Astrocyte (in vitro differentiated cells and primary cell): ENCODE results near the gene RRAS. TPM values are rescaled to one million over a fixed set of nuclear protein-coding genes. Genes with fewer than 3 reads are reported as not detected.

Experiments used
- DNase-seq: peaks from one replicate; pipeline ENCODE4 v3.0.0-alpha.2; 2010; ENCODE audit warnings: low read depth
- FAIRE-seq: peaks from 2 replicates; lab custom pipeline; 2011; peaks lifted over from hg19 to GRCh38; lab: Jason Lieb, UNC
- H2AFZ ChIP-seq: 2 replicates; pipeline ENCODE4 v1.6.0; 2012; ENCODE audit warnings: low read depth, low read length, inconsistent platforms
- H3K27ac ChIP-seq: 2 replicates; pipeline ENCODE4 v1.5.1; 2011; ENCODE audit warnings: low read depth, low read length, inconsistent platforms
- H3K27me3 ChIP-seq: 2 replicates; pipeline ENCODE4 v1.6.0; 2011; ENCODE audit warnings: low read length, inconsistent platforms; ENCODE audit not compliant: insufficient read depth
- H3K36me3 ChIP-seq: 2 replicates; pipeline ENCODE4 v1.5.1; 2011; ENCODE audit warnings: low read length, inconsistent platforms; ENCODE audit not compliant: insufficient read depth
- H3K4me1 ChIP-seq: 2 replicates; pipeline ENCODE4 v1.5.1; 2011; ENCODE audit warnings: low read length, inconsistent platforms; ENCODE audit not compliant: insufficient read depth
- H3K4me2 ChIP-seq: 2 replicates; pipeline ENCODE4 v1.6.0; 2012; ENCODE audit warnings: low read length, inconsistent platforms
- H3K4me3 ChIP-seq: 2 replicates; pipeline ENCODE4 v1.5.1; 2011; ENCODE audit warnings: low read depth, mild to moderate bottlenecking, low read length, inconsistent platforms; ENCODE audit not compliant: insufficient read depth
- H3K79me2 ChIP-seq: 2 replicates; pipeline ENCODE4 v1.6.0; 2012; ENCODE audit warnings: mild to moderate bottlenecking, low read length, inconsistent platforms; ENCODE audit not compliant: insufficient read depth
- H3K9ac ChIP-seq: 2 replicates; pipeline ENCODE4 v1.6.0; 2012; ENCODE audit warnings: mild to moderate bottlenecking, low read length, inconsistent platforms
- H3K9me3 ChIP-seq: 2 replicates; pipeline ENCODE4 v1.5.1; 2012; ENCODE audit warnings: low read depth, mild to moderate bottlenecking, low read length, inconsistent platforms; ENCODE audit not compliant: insufficient read depth
- H4K20me1 ChIP-seq: 2 replicates; pipeline ENCODE4 v1.6.0; 2012; ENCODE audit warnings: low read length, inconsistent platforms; ENCODE audit not compliant: insufficient read depth
- H3K27ac Mint-ChIP-seq: one replicate; pipeline ENCODE4 v1.8.0; 2021; ENCODE audit warnings: mild to moderate bottlenecking, mixed read lengths; ENCODE audit not compliant: unreplicated experiment
- H3K27me3 Mint-ChIP-seq: one replicate; pipeline ENCODE4 v1.8.0; 2021; ENCODE audit warnings: low read depth, mixed read lengths; ENCODE audit not compliant: unreplicated experiment
- H3K36me3 Mint-ChIP-seq: one replicate; pipeline ENCODE4 v1.8.0; 2021; ENCODE audit warnings: low read depth, mixed read lengths; ENCODE audit not compliant: unreplicated experiment
- H3K4me1 Mint-ChIP-seq: one replicate; pipeline ENCODE4 v1.8.0; 2021; ENCODE audit warnings: low read depth, mixed read lengths; ENCODE audit not compliant: unreplicated experiment
- H3K4me3 Mint-ChIP-seq: one replicate; pipeline ENCODE4 v1.8.0; 2021; ENCODE audit warnings: mild to moderate bottlenecking, moderate library complexity, mixed read lengths; ENCODE audit not compliant: unreplicated experiment
- H3K9me3 Mint-ChIP-seq: one replicate; pipeline ENCODE4 v1.8.0; 2021; ENCODE audit warnings: mild to moderate bottlenecking, mixed read lengths; ENCODE audit not compliant: unreplicated experiment
- CTCF ChIP-seq: IDR thresholded peaks from 2 replicates; pipeline ENCODE4 v1.5.1; 2011; ENCODE audit warnings: low read depth, mild to moderate bottlenecking, inconsistent platforms, low read length, moderate library complexity; ENCODE audit not compliant: insufficient read depth
- EZH2 ChIP-seq: IDR thresholded peaks from 2 replicates; pipeline ENCODE4 v1.6.1; 2012; ENCODE audit warnings: mild to moderate bottlenecking, low read length, inconsistent platforms; ENCODE audit not compliant: insufficient read depth
- total RNA-seq: library from RNA; stranded (reverse); gene quantifications from 2 replicates; pipeline ENCODE4 v1.2.1, GENCODE V29; 2021

Gene RRAS
- total RNA-seq, 1 donor from 2014 or later, result 94.7 TPM

GRCh38 chr19:49637821-49638738, 1.9 kb downstream of the RRAS start:
- Histone ChIP-seq H3K9me3 (no peaks in the 10 kb centered on the region), H4K20me1 (no peaks in the 10 kb centered on the region), H2AFZ (no peak overlapping the region), H3K9ac (peak overlapping the region; percentile 87), H3K27me3 (no peaks in the 10 kb centered on the region), H3K4me3 (peak overlapping the region; percentile 51), H3K27ac (peak overlapping the region; percentile 40), H3K79me2 (peaks cover 20% of the 10 kb centered on the region), H3K36me3 (no peaks in the 10 kb centered on the region), H3K4me2 (peak overlapping the region; percentile 96), H3K4me1 (peaks cover 31% of the 10 kb centered on the region)
- peaks cover 1% of the 10 kb centered on the region for H3K9me3 Mint-ChIP-seq
- H3K27me3 Mint-ChIP-seq, result no peaks in the 10 kb centered on the region
- TF ChIP-seq EZH2 (no peak), CTCF (no peak)
- FAIRE-seq, result no peak
- DNase-seq, result peak; percentile 54
- peaks cover 19% of the 10 kb centered on the region for H3K4me1 Mint-ChIP-seq
- H3K36me3 Mint-ChIP-seq, result peaks cover 5% of the 10 kb centered on the region
- peak overlapping the region; percentile 96 for H3K27ac Mint-ChIP-seq
- H3K4me3 Mint-ChIP-seq, result peak overlapping the region; percentile 93

DNA sequence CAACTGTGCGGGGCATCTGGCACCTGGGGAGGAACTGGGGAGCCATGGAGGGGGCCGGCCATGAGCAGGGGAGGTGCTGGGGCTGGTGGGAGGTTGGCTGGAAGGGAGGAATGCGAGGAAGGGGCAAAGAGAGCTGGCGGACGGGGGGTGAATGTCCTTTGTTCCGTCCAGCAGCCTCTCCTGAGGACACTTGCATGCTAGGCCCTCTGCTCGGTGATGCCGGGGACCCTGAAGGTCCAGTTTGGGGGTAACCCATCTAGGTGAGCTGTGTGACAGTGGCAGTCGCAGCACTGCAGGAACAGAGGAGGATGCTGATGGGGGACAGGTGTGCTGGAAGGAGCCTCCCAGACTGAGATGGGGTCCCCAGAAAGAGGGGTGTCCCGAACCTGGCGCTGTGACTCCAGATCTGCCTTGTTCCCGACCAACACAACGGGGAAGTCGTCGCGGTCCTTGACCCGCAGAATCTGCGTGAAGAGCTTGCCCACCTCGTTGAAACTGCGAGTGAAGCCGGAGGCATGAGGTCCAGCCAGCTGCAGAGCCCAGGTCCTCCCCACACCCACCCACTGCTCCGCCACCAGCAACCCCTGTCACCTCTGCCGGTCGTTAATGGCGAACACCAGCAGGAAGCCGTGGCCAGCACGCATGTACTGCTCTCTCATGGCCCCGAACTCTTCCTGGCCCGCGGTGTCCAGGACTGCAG, 3.6 kb downstream of the RRAS start:
- H3K4me1 Mint-ChIP-seq, result peaks cover 16% of the 10 kb centered on the region
- H3K27me3 Mint-ChIP-seq, result no peaks in the 10 kb centered on the region
- H3K9me3 ChIP-seq, result no peaks in the 10 kb centered on the region
- no peak overlapping the region for H3K4me2 ChIP-seq
- peaks cover 5% of the 10 kb centered on the region for H3K36me3 Mint-ChIP-seq
- H3K79me2 ChIP-seq, result peaks cover 10% of the 10 kb centered on the region
- FAIRE-seq (no peak), DNase-seq (no peak)
- no peak overlapping the region for H3K4me3 ChIP-seq
- no peak overlapping the region for H2AFZ ChIP-seq
- peaks cover 1% of the 10 kb centered on the region for H3K9me3 Mint-ChIP-seq
- no peaks in the 10 kb centered on the region for H3K27me3 ChIP-seq
- H3K27ac ChIP-seq, result no peak overlapping the region
- H3K36me3 ChIP-seq, result no peaks in the 10 kb centered on the region
- H3K4me1 ChIP-seq, result peaks cover 25% of the 10 kb centered on the region
- no peak overlapping the region for H3K27ac Mint-ChIP-seq
- H4K20me1 ChIP-seq, result no peaks in the 10 kb centered on the region
- peak overlapping the region; percentile 64 for H3K4me3 Mint-ChIP-seq
- TF ChIP-seq EZH2 (no peak), CTCF (no peak)
- H3K9ac ChIP-seq, result no peak overlapping the region
